NCI-H2196 (cell line): Measurements from ENCODE around the gene RNF145.
"Not testable (repeated sequence)": the region's sequence is repeated elsewhere in the genome, so short reads cannot be mapped to it uniquely, and the experiment has no call there.

Experiments
- DNase-seq: peaks from one replicate; lab custom pipeline; 2025; ENCODE audit not compliant: unreplicated experiment; lab: John Stamatoyannopoulos, UW

The RNF145 gene

DNA sequence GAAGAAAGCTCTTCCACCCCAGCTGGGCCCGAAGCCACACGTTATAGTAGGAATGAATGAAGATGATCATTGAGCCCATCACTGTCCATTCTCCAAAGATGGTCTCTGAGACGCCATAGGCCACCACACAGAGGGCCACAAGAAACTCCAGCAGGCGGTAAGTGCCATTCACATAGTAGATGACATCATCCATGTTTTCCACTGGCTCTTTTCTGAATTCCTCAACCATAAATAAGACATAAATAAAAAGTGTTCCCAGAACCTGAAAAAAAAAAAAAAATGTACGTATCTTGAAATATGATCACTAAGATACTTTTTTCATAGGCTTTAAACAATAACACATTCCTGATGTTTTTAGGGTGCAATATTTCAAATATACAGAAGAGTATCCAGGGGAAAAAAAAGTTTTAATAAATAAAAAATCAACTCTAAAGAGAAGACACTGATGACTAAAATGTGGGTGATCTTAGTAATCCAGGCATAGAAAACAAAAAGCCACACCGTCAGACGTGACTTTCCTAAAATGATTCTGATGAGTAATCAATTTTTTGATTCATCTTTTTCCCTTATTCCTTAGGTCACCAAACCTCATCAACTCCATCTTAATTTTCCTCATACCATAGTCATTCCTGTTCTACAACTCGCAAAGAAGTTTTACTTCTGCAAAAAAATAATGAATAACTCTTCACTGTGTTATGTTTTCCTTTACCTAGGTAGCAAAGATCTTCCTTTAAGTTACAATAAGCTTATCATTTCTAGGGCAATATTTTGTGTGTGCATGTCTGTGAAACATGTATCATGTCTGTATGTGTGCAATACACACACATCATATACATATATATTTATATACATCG is 47.8 kb downstream of the RNF145 start:
- no peak for DNase-seq

DNA sequence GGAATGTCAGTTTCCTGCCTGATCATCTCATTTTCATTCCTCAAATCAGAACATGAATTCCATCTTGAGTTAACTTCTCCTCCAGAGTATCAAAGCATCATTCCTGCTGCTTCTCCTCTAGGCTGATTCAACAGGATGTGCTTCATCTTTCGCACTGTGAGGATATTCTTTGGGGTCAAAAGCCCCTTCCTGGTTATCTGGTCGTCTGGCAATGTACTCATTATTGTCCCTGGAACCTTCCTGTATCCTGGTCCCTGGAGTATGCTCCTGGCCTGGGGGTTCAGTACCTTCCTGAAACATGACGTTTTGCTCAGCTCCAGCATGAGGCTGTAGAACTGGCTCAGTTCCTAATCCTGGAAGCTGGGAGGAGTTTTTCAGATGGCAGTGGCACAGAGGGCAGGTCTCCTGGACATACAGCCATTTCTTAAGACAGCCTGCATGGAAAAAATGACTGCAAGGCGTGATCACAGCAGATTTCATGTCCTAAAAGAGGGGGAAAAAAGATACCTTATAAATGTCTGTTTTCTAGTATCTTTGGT is 50.7 kb downstream of the RNF145 start:
- DNase-seq: not testable (repeated sequence)

DNA sequence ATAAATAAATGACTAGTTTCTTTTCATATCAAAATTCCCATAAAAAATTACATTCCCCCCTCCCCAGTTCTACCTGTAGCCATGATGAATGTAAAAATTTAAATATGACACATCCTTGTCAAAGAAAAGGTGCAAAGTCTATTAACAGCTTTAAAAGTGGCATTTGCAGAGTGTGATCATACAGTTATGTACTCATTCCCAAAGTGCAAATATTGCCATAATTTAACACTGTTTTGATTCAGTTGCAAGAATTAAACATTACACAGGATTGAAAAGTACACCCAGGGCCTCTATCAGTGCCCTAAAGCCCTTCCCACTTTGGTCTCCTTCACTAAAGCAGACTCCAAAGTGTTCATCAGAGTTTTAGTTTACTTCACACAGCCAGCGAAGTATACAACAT is 51.8 kb downstream of the RNF145 start:
- no peak for DNase-seq

DNA sequence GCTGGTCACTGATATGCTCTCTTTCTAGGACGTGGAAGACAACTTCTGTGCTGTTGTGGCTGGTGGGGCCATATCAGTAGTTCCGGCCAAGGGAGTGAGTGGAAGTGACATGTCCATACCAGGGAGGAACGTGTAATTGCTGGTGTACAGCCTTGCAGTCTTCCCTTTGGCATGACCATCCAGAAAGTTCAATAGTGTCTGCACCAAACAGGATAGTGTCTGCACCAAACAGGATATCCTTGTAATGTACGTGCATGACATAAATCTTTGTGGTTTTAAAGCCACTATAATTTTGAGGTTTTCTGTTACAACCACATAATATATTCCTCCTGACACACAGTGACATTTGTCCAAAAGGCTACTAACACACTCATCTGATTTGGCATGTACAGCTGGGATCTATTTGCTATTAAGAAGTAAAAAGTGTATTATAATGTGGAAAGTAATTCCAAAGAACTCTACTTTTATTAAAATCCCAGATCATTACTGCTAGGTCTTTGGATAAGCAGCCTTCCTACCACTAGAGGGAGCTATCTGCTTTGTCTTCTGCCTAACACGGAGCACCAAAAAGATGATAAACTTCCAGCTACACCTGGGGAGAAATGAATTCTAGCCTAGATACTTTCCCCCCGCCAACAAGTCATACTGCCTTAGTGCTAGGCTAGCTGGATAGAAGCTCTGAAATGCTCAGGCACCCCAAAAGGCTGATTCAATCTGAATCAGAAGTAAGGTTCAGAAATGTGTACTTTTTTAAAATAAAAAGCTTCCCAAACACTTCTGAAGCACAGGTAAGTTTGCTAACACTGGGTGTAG is 52.7 kb downstream of the RNF145 start:
- peak; percentile 79 for DNase-seq

DNA sequence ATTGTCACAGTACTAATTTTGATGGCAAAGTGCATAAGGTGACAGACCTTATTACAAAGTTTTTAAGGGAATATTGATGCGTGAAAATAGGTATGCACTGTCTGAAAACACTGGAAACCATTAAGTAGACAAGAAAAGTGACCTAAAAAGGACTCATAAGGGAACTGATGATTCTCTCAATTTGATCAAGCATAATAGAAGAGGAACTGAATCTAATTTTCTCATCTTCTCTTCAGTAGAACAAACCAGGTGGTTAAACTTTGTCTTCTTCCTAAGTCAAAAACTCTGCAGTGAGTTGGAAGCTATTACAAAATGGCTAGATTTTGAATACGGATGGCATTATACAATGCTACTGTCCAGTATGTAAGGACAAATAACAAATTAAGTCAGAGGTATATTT is 53.4 kb downstream of the RNF145 start:
- DNase-seq: no peak

DNA sequence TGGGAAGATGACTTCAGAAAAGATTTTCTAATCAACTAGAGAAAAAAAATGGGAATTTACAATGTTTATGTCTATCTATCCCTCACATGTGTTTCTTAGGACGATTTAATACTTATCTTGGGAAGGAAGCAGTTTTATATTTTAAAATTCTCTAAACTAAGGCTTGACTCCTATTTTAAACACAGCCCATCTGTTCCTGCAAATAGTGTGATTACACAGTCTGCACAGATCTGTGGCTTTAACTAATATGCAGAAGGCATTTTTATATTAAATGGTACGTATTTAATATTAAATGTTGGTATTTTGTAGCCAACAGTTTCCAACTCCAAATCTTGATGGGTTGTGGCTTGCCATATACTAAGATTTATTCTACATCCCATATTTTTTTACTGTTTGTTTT is 56.5 kb downstream of the RNF145 start:
- no peak for DNase-seq

DNA sequence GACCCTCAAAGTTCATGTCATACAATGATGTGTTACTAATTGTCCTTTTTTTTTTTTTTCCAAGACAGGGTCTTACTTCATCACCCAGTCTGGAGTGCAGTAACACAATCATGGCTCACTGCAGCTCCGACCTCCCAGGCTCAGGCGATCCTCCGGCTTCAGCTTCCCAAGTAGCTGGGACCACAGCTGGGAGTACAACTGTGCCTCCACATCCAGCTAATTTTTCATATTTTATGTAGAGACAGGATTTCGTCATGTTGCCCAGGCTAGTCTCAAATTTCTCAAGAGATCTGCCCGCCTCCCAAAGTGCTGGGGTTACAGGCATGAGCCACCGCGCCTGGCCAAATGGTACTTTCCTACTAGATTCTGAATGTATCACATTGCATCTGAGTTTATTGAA is 60.3 kb downstream of the RNF145 start:
- no peak for DNase-seq

DNA sequence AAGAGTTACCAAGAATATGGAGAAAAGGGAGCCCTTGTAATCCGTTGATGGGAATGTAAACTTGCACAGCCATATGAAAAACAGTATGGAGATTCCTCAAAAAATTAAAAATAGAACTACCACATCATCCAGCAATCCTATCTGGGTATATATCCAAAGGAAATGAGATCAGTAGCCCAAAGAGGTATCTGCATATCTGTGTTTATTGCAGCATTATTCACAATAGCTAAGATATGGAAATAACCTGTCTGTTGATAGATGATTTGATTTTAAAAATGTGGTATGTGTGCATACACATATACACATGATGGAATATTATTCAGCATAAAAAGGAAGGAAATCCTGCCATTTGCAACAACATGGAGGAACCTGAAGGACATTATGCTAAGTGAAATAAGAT is 61.4 kb downstream of the RNF145 start:
- DNase-seq: no peak

DNA sequence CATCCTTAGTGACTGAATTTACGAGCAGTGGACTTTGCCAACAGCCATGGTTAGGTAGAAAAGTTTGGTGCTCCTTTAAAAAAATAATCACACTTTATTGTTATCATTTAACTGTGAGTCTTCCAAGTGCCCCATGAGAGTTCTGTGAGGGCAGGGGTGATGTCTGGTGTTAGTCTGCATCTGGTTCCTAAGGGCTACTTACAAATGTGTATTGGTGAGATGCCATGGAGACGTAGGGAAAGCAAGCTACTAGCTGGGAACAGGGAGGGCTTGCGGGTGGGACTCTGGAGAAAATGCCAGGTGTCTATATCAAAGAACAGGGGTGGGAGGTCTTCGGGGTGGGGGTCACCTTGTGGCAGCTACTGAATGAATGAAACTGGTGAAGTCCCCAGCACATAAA is 62.5 kb downstream of the RNF145 start:
- DNase-seq: no peak

DNA sequence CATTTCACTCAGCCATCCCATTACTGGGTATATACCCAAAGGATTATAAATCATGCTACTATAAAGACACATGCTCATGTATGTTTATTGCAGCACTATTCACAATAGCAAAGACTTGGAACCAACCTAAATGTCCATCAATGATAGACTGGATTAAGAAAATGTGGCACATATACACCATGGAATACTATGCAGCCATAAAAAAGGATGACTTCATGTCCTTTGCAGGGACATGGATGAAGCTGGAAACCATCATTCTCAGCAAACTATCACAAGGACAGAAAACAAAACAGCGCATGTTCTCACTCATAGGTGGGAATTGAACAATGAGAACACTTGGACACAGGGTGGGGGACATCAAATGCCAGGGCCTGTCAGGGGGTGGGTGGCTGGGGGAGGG is 64.2 kb downstream of the RNF145 start:
- DNase-seq: not testable (repeated sequence)

DNA sequence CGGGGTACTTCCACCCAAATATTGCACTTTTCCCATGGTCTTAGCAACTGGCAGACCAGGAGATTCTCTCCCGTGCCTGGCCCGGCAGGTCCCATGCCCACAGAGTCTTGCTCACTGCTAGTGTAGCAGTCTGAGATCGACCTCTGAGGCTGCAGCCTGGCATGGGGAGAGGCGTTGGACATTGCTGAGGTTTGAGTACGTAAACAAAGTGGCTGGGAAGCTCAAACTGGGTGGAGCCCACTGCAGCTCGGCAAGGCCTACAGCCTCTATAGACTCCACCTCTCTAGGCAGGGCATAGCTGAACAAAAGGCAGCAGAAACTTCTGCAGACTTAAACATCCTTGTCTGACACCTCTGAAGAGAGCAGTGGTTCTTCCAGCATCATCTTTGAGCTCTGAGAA is 69.6 kb downstream of the RNF145 start:
- no peak for DNase-seq

DNA sequence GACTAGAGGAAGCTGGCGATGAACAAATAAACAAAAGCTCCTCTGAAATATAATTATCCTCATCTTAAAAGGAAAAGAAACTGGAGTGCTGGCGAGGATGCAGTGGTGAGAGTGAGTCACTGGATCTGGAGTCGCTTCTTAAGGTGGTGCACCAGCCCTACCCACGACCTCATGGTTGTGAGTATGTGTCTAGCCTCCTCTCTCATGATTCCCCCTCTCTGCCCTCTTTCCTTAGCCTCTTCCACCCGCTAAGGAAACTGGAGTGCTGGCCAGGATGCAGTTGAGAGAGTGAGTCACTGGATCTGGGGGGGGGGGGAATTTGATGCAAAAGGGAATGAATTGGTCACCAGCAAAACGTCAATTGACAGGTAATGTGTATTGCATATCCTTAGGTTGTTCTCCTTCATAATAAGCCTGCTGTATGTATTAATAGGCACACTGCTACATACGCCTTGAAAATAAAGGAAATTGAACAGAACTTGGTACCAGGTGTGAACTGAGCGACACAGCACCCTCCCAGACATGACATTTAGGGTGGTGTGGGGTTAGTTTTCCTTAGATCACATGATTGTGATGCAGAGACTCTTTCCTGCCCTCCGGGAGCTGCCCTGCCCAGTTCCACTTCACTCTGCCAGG is 73.3 kb downstream of the RNF145 start:
- DNase-seq: no peak

DNA sequence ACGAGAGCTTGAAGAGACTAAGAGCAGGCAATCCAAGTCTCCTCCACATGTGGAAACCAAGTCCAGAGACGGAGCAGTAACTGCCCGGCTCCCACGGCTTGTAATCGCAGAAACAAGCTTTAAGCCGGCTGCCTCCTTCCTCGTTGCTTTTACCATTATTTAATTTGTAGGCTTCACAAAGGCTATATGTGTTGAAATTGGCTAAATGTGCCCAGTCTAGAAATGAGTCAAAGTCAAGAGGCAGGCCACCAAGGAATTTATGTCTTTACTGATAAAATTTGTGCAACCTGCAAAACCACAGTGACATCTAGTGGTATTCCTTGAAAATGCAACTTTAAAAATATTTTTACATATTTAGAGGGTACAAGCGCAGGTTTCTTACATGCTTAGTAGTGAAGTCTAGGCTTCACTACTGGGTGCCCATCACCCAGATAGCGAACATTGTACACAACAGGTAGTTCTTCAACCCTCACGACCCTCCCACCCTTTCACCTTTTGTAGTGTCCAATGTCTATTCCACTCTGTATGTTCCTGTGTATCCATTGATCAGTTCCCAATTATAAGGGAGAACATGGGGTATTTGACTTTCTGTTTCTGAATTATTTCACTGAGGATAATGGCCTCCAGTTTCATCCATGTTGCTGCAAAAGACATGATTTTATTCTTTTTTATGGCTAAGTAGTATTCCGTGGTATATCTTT is 76.2 kb downstream of the RNF145 start:
- DNase-seq: peak; percentile 35

DNA sequence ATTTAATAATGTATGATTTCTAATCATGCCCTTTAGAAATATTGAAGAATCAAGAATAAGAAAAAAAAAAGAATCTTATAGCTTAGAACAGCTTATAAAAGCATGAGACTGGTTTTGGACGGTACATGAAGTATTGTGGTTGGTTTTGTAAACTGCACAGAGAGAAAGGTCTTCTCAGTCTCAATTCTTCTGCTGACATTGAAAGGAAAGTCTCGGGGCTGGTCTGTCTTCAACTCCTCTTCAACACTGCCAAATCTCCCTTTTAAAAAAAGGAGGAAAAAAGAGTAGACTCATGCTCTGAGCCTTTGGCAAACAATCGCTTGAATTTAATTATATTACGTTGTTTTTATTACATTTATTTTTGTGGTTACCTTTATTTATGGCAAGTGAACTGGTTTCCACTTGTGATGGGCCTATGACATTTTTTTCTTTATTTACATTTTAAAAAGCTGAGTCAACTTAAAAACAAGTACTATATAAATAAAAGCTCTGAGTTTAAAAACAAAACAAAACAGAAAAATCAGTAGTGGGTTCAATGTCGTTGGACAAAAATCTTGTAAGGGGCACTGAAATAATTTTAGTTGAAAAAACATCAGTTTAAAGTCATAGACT is 76.8 kb downstream of the RNF145 start:
- DNase-seq: no peak

DNA sequence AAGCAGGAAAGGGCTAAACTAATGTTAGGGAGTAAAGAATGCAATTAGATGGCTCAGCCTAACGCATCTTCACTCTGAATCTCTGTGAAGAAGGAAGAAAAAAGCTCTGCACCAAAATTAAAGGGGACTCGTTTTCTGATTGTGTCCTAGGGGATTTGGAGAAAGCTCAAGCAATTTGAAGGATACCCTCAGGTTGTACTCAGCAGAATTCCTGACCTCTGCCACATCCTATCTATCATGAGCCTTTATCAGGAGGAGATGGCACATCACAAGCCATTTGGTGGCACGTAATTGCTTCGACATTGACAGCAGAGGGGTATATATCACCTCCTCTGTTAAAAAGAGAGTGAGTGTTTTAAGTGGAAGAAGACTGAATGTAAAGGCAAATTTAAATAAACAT is 77.4 kb downstream of the RNF145 start:
- DNase-seq: no peak

DNA sequence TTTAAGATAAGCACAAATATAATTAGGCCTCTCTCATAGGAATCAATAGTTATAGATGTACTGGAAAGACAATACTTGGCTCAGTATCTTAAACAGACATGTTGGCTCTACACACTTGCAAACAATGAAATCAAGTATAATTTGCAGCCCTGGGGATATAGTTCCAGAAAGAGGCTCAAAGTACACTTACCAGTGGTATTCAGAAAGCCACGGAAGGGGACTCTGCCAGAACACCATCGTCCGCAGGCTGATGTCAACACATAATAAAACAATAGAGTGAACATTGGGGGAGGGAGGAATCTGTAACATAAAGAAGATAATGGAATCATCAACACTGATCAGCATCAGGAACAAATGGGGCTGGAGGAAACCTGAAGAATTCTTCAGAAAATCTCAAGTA is 78.5 kb downstream of the RNF145 start:
- DNase-seq: no peak

DNA sequence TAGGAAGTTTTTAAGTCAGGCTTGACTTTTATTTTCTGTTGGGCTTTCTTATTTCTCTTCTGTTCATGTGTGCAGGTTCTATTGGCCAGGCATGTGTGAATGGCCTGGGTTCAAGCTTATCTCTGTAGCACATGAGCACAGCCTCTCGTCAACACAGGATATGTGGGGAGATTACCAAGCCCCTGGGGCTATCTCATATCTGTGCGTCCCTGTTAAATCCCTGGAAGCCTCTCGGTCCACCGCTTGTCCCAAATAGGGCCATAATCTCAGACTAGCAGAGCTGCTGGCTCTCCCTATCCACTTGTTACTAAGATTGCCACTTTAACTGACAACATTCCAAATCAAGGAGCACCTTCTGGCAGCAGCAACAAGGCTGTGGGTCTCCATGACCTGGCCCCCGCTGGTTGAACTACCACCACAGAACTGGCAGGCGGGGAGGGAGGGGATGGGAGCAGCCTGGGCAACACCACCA is 81.2 kb downstream of the RNF145 start:
- no peak for DNase-seq

DNA sequence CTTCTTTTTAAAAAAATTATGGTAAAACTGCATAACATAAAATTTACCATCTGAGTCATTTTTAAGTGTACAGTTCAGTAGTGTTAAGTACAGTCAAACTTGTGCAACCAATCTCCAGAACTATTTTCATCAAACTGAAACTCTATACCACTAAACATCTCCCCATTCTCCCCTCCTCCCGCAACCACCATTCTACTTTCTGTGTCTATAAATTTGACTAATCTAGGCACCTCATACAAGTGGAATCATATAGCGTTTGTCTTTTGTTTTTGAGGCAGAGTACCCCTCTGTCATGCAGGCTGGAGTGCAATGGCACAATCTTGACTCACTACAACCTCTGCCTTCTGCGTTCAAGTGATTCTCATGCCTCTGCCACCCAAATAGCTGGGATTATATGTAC is 85.7 kb downstream of the RNF145 start:
- DNase-seq: no peak

DNA sequence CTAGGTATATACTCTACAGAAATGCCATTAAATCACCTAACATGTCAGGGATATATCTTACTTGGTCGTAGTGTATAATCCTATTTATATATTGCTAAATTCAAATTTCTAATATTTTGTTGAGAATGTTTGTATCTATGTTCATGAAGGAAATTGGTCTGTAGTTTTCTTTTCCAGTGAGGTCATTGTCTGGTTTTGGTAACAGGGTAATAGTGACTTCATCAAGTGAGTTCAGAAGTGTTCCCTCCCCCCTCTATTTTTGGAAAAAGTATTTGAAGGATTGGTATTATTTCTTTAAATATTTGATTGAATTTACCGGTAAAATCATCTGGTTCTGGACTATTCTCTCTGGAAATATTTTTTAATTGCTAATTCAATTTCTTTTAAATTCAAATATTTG is 86.2 kb downstream of the RNF145 start:
- DNase-seq: no peak

DNA sequence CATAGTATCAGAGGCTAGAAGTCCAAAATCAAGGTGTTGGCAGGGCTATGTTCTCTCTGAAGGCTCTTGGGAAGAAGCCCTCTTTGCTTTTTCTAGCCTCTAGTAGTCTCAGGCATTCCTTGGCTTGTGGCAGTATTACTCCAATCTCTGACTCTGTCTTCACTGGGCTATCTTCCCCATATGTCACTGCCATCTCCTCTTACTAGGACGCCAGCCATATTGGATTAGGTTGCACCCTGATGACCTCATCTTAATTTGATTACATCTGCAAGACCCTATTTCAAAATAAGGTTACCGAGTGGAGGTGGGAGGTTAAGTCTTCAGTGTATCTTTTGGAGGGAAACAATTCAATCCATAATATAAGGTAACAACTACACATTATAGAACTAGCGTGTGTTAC is 88.3 kb downstream of the RNF145 start:
- no peak for DNase-seq
